Type B pancreatic cell (in vitro differentiated cells): ENCODE measurements around the gene IFNK. TPM values are rescaled to one million over a fixed set of nuclear protein-coding genes. Genes with fewer than 3 reads are reported as not detected.

Experiments
- DNase-seq: peaks from one replicate; pipeline ENCODE4 v3.0.0; 2021; ENCODE audit warnings: mixed read lengths; ENCODE audit not compliant: unreplicated experiment; ENCODE audit errors: extremely low spot score
- H3K27ac Mint-ChIP-seq: 2 replicates; pipeline ENCODE4 v1.8.0; 2021; ENCODE audit warnings: mild to moderate bottlenecking, mixed read lengths
- H3K27me3 Mint-ChIP-seq: 2 replicates; pipeline ENCODE4 v1.8.0; 2021; ENCODE audit warnings: mixed read lengths
- H3K36me3 Mint-ChIP-seq: 2 replicates; pipeline ENCODE4 v1.8.0; 2021; ENCODE audit warnings: mixed read lengths
- H3K4me1 Mint-ChIP-seq: one replicate; pipeline ENCODE4 v1.8.0; 2021; ENCODE audit warnings: mixed read lengths; ENCODE audit not compliant: unreplicated experiment
- H3K4me3 Mint-ChIP-seq: 2 replicates; pipeline ENCODE4 v1.8.0; 2021; ENCODE audit warnings: mild to moderate bottlenecking, mixed read lengths
- H3K9me3 Mint-ChIP-seq: 2 replicates; pipeline ENCODE4 v1.8.0; 2021; ENCODE audit warnings: mixed read lengths
- CTCF ChIP-seq: fragments of 200-600 bp; sonication (generic); conservative IDR thresholded peaks from 2 replicates; pipeline ENCODE4 v1.5.0; 2021; ENCODE audit warnings: antibody characterized with exemption, mild to moderate bottlenecking
- total RNA-seq: library from RNA; stranded (reverse); gene quantifications from 2 replicates; pipeline ENCODE4 v1.2.1, GENCODE V29; 2021; ENCODE audit warnings: low replicate concordance

The IFNK gene
- total RNA-seq, 1 donor from 2014 or later = not detected

GRCh38 chr9:27528886-27529315 is 4.8 kb downstream of the IFNK start:
- H3K27me3 Mint-ChIP-seq = no peaks in the 10 kb centered on the region
- peak overlapping the region; percentile 97 for H3K4me3 Mint-ChIP-seq
- no peaks in the 10 kb centered on the region for H3K36me3 Mint-ChIP-seq
- peak overlapping the region; percentile 93 for H3K27ac Mint-ChIP-seq
- peak; percentile 74 for DNase-seq
- no peak for TF ChIP-seq CTCF
- H3K4me1 Mint-ChIP-seq = peaks cover 25% of the 10 kb centered on the region
- H3K9me3 Mint-ChIP-seq = no peaks in the 10 kb centered on the region

GRCh38 chr9:27529316-27530278 is 5.5 kb downstream of the IFNK start, which contains the start of gene MOB3B:
TSS of gene MOB3B (minus strand) at chr9:27529814. CDS start at chr9:27455550, 74,264 bp downstream.
- H3K9me3 Mint-ChIP-seq = no peaks in the 10 kb centered on the region
- no peaks in the 10 kb centered on the region for H3K27me3 Mint-ChIP-seq
- peak within 1 kb of the TSS; percentile 93 for H3K27ac Mint-ChIP-seq
- no peaks in the 10 kb centered on the region for H3K36me3 Mint-ChIP-seq
- H3K4me3 Mint-ChIP-seq = peak within 1 kb of the TSS; percentile 97
- H3K4me1 Mint-ChIP-seq = peaks cover 32% of the 10 kb centered on the region
- DNase-seq = peak; percentile 91
- peak; percentile 93 for TF ChIP-seq CTCF

- no peaks in the 10 kb centered on the region for H3K27me3 Mint-ChIP-seq
- H3K9me3 Mint-ChIP-seq = no peaks in the 10 kb centered on the region
- no peak for TF ChIP-seq CTCF
- DNase-seq = no peak
- peak overlapping the region; percentile 71 for H3K4me3 Mint-ChIP-seq
- peak overlapping the region; percentile 42 for H3K27ac Mint-ChIP-seq
- H3K4me1 Mint-ChIP-seq = peaks cover 41% of the 10 kb centered on the region
- no peaks in the 10 kb centered on the region for H3K36me3 Mint-ChIP-seq
These were observed 7.0 kb downstream of the IFNK start for GRCh38 chr9:27530915-27531755.

GRCh38 chr9:27532046-27532445 is 8.0 kb downstream of the IFNK start:
- Mint-ChIP-seq H3K9me3 (no peaks in the 10 kb centered on the region), H3K4me1 (peaks cover 47% of the 10 kb centered on the region), H3K27ac (no peak overlapping the region), H3K27me3 (no peaks in the 10 kb centered on the region), H3K4me3 (no peak overlapping the region), H3K36me3 (no peaks in the 10 kb centered on the region)
- no peak for TF ChIP-seq CTCF
- DNase-seq = no peak

GRCh38 chr9:27533311-27533710 is 9.2 kb downstream of the IFNK start:
- no peak for TF ChIP-seq CTCF
- Mint-ChIP-seq H3K9me3 (no peaks in the 10 kb centered on the region), H3K4me1 (peaks cover 42% of the 10 kb centered on the region), H3K27me3 (no peaks in the 10 kb centered on the region), H3K36me3 (no peaks in the 10 kb centered on the region), H3K4me3 (peak overlapping the region; percentile 31), H3K27ac (no peak overlapping the region)
- DNase-seq = no peak
